M059J (cell line): ENCODE results near the gene PUS7. TPM values are rescaled to one million over a fixed set of nuclear protein-coding genes. Genes with fewer than 3 reads are reported as not detected.
"Not testable (repeated sequence)": the region's sequence is repeated elsewhere in the genome, so short reads cannot be mapped to it uniquely, and the experiment has no call there.

Experiments used
- DNase-seq: peaks from one replicate; pipeline ENCODE4 v3.0.0-alpha.2; 2012; ENCODE audit warnings: low read depth
- total RNA-seq: library from RNA; depleted of rRNA; stranded (reverse); fragments of >200 nt; shearing (Covaris generic); gene quantifications from 2 replicates; pipeline ENCODE4 v1.2.3, GENCODE V29; 2014; rRNA removed

The PUS7 gene
- total RNA-seq, 1 experiment from 2014 or later, result 19.1 TPM

DNA sequence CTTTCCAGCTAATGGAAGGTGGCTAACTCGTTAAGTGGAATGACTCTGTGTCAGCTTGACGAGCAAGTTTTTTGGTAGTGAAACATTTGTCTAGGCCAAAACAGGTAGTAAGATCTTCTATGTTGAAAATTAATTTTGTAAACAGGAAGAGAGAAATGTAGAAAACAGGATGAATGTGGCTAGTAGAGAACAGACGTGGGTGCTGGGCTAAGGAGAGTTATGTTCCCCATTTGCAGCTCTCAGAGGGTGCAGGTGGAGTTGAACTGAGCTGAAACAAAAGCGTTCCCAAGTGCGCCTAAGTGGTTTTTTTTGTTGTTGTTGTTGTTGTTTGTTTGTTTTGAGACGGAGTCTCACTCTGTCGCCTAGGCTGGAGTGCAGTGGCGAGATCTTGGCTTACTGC lies 73.9 kb downstream of the PUS7 start:
- no peak for DNase-seq

DNA sequence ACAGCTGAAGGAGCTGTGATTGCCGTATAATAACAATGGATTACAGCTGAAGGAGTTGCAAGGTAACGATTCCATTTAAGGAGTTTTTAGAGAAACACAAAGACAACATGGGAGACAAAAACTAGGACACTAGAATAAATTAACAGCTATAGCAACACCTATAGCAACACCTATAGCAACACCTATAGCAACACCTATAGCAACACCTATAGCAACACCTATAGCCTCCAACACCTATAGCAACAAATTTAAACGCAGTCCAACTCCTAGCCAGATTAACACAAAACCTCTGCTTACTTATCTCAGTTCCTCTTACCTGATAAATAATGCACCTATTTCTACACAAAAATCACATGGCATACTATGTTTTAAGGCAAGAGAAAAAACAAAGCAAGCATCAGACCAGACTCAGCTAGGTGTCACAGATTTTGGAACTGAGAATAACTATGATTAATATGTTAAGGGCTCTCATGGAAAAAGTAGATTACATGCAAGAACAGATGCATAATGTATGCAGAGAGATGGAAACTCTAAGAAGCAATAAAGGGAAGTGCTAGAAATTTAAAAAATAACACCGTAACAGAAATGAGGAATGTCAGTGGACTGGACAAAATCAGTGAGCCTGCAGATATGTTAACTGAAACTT lies 77.6 kb downstream of the PUS7 start:
- no peak for DNase-seq

DNA sequence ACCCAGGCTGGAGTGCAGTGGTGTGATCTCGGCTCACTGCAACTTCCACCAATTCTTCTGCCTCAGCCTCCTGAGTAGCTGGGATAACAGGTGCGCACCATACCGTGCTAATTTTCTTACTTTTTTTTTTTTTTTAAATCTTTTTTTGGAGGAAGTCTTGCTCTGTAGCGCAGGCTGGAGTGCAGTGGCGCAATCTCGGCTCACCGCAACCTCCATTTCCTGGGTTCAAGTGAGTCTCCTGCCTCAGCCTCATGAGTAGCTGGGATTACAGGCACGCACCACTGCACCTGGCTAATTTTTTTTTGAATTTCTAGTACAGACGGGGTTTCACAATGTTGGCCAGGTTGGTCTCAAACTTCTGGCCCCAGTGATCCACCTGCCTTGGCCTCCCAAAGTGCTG lies 79.9 kb downstream of the PUS7 start:
- DNase-seq, result not testable (repeated sequence)

DNA sequence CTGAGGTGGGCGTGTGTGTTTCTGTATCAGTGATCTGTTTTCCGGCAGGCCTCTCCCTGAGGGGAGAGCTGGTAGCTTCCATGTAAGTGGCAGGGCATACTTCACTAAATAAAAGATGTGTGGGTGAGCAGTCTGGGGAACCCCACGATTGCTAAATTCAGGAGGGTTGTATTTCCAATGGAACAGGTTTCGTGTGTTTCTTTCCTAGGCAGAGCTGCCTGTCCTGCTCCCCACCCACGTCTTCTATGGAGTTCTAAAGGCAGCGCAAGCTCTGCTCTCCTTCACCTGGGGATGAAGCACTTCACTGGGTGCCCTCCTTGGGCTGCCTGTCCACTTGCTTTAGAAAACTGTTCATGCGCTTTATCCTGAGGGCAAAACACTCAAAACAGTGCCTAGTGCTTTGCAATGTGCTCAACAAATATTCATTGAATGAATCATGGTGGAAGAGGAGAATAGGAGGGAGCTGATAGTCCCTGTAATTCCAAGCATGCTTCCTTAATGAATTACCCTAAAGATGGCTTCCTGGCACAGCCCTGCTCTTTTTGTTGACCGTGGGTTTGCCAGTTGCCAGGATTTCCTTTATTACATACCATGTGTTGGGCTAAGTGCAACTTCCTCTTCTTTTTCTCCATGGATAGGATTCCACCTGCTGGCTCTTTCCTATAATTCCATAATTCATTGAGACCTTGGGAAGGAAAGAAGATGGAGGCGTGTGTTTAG lies 82.7 kb downstream of the PUS7 start:
- peak; percentile 95 for DNase-seq

DNA sequence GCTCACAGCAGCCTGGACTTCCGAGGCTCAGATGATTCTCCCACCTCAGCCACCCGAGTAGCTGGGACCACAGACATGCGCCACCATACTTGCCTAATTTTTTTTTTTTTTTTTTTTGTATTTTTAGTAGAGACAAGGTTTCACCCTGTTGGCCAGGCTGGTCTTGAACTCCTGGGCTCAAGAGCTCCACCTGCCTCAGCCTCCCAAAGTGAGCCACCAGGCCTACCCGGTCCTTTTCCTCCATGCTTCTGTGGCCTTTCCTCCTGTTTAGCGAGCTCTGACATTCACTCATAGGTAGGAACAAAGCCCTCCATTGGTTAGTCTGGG lies 83.3 kb downstream of the PUS7 start:
- DNase-seq, result no peak

DNA sequence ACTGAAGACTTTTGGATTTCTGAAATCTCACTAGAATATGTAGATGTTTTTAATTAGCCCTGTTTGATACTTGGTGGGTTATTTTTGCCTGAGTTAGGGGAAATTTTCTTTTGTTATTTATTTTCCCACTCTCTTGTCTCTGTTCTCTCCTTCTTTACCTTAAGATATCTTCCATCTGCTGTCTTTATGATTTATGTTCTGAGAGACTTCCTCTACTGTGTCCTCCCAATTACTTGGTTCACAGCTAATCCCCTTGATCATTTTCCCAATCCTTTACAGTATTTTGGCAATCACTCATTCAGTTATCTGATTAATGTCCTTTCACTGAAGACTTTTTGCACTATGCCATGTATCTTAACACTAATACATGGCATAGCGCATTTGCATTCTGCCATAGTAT lies 83.8 kb downstream of the PUS7 start:
- no peak for DNase-seq

DNA sequence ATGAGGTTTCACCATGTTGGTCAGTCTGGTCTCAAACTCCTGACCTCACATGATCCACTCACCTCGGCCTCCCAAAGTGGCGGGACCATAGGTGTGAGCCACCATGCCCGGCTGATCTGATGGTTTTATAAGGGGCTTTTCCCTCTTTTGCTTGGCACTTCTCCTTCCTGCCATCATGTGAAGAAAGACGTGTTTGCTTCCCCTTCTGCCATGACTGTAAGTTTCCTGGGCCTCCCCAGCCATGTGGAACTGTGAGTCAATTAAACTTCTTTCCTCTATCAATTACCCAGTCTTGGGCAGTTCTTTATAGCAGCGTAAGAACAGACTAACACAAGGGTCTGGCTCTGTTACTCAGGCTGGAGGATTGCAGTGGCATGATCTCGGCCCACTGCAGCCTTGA lies 84.7 kb downstream of the PUS7 start:
- not testable (repeated sequence) for DNase-seq

DNA sequence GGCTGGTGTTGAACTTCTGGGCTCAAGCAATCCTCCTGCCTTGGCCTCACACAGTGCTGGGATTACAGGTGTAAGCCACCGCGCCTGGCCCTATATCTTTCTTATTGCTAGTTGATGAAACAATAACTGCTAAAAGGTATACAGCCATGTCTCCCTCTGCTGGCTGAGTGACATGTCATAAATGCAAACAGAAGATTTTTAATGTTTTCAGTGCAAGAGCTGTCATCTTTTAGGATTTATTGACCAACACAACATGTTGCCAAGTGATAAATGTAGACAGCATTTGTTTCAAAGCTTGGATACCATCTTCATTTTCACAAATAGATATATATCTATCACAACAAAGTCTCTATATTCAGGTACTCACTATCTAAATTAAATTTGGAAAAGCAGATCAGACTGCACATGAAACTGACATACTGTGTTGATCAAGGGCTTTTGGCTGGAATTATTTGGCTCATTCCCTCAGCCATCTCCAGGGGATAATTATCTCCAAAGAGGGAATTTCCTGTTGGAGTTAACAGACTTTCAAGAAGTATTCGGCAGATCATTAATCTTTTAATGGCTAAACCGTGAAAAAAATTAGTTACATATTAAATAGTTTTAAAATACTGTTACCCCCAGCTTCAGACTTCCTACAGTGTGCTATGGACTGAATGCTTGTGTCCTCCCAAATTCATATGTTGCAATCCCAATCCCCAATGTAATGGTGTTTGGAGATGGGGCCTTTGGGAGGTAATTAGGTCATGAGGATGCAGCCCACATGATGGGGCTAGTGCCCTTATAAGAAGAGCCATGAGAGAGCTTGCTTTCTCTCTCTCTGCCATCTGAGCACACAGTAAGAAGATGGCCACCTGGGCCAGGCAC lies 92.1 kb downstream of the PUS7 start:
- DNase-seq, result peak; percentile 51

DNA sequence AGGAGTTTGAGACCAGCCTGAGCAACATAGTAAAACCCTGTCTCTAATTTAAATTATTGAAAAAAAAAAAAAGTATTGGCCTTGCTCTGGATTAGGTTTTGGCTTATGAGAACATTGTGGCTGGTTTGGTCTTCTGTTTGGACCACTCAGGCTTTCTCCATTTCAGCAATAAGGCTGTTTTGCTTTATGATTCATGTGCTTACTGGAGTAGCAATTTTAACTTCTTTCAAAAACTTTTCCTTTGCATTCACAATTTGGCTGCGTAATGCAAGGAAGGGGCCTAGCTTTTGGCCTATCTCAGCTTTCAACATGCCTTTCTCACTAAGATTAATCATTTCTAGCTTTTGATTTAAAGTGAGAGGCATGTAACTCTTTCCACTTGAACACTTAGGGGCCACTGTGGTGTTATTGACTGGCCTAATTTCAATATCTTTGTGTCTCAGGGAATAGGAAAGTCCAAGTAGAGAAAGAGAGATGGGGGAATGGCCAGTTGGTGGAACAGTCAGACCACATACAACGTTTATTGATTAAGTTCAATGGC lies 95.4 kb downstream of the PUS7 start:
- no peak for DNase-seq

DNA sequence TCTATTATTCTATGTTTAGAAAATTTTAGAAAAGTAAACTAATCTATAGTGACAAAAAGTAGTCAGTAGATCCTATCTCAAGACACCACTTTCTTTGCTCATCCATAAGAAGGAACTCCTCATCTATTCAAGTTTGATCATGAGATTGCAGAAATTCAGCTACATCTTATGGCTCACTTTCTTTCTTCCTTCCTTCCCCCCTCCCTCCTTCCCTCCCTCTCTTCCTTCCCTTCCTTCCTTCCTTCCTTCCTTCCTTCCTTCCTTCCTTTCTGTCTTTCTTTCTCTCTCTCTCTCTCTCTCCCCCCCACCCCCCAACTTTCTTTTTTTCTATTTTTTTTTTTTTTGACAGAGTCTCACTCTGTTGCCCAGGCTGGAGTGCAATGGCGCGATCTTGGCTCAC lies 98.1 kb downstream of the PUS7 start:
- no peak for DNase-seq

DNA sequence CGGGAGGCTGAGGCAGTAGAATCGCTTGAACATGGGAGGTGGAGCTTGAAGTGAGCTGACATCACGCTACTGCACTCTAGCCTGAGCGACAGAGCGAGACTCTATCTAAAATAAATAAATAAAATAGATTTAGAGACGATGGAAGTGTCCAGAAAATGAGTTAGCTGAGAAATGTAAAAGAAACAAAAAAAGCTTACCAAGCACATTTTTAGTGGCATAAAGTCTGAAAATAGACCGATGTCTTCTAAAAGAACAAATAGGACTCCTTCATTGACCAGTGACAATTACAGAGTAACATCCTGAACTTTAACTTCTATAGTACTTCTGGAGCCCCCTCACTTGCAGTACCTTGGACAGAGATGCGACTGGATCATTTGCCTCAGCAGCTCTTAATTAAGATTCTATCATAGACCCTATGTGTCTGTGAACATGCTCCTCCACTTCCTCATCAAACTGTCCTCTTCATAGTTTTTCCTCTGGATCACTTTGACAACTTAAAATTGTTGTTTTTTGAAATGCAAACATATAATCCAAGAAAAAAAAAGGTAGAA lies 108.1 kb downstream of the PUS7 start:
- no peak for DNase-seq

DNA sequence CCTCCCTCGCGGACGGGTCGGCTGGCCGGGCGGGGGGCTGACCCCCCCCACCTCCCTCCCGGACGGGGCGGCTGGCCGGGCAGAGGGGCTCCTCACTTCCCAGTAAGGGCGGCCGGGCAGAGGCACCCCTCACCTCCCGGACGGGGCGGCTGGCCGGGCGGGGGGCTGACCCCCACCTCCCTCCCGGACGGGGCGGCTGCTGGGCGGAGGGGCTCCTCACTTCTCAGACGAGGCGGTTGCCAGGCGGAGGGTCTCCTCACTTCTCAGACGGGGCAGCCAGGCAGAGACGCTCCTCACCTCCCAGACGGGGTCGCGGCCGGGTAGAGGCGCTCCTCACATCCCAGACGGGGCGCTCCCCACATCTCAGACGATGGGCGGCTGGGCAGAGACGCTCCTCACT lies 111.3 kb downstream of the PUS7 start:
- DNase-seq, result not testable (repeated sequence)

DNA sequence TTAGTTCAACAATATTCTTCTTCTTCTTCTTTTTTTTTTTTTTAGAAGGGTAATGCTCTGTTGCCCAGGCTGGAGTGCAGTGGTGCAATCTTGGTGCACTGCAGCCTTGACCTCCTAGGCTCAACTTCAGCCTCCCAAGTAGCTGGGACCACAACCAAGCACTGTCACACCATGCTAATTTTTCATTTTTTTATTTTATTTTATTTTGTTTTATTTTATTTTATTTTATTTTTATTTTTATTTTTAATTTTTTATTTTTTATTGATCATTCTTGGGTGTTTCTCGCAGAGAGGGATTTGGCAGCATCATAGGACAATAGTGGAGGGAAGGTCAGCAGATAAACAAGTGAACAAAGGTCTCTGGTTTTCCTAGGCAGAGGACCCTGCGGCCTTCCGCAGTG lies 112.3 kb downstream of the PUS7 start:
- not testable (repeated sequence) for DNase-seq

DNA sequence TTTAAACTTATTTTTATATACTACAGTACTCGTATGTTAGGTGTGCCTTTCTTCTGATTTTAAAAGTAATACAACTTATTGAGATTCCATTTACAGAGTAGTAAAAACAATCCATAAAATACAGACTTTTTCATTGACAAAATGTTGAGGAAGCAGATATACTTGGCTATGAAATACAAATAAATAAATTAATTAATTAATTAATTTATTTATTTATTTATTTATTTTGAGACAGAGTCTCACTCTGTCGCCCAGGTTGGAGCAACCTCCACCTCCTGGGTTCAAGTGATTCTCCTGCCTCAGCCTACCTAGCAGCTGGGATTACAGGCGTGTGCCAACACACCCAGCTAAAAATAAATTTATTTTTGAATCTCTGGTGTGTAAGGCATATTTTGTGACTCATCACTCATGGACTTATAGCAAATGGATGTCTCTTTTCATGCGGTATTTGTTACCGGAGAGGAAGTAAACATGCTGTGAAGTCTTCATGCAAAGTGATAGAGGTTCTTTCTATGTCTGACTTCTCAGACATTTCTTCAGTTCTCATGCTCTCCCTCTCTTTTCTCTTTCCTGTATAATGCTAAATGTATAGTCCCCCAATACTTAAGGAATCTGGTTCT lies 113.2 kb downstream of the PUS7 start:
- no peak for DNase-seq

Other genes with a start within 250 kb of the PUS7 start
- gene SRPK2, start 133.3 kb downstream of the PUS7 start, total RNA-seq, result 28.4 and 51.5 TPM in 2 replicates
- gene RINT1, start 9.9 kb upstream of the PUS7 start, total RNA-seq, result 10.3 and 14.2 TPM in 2 replicates
- gene EFCAB10, start 59.2 kb upstream of the PUS7 start, total RNA-seq, result 0.39 TPM in 1 of 2 replicates, not detected in the other